GM18873 (cell line): ENCODE data around the gene EPGN.

ENCODE experiments used
- ATAC-seq: cut with Tn5 transposase; IDR thresholded peaks from one replicate; pipeline ENCODE4 v1.9.1; 2021; ENCODE audit warnings: mild to moderate bottlenecking, moderate library complexity, moderate number of reproducible peaks; ENCODE audit not compliant: unreplicated experiment, low FRiP score

EPGN gene, protein sequence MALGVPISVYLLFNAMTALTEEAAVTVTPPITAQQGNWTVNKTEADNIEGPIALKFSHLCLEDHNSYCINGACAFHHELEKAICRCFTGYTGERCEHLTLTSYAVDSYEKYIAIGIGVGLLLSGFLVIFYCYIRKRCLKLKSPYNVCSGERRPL

GRCh38 chr4:74308215-74308614 lies at the start of gene EPGN:
Gene EPGN (plus strand): TSS chr4:74308470. CDS start chr4:74308534, 64 bp downstream.
- ATAC-seq = no peak

DNA sequence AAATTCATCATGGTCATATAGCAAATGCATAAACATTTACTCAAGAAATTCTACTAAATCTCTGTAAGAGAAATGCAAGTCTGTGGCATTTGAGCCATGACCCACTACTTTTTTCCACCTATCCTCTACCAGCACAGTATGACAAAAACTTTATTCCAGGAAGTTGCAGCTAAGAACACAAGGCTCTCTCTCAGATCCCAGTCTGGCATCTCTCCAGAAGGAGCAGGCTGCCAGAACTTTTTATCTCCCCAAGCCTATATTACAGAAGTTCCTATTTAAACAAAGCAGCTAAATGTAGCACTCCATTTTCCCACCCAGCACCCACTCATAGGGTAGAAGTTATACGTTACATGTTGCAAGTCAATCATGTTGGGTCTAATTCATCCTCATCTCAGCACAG lies 49.3 kb upstream of the EPGN start:
- no peak for ATAC-seq

- ATAC-seq = no peak
Measured at GRCh38 chr4:74260036-74260435, 48.2 kb upstream of the EPGN start.

GRCh38 chr4:74262522-74262921 lies 45.7 kb upstream of the EPGN start:
- ATAC-seq = no peak

DNA sequence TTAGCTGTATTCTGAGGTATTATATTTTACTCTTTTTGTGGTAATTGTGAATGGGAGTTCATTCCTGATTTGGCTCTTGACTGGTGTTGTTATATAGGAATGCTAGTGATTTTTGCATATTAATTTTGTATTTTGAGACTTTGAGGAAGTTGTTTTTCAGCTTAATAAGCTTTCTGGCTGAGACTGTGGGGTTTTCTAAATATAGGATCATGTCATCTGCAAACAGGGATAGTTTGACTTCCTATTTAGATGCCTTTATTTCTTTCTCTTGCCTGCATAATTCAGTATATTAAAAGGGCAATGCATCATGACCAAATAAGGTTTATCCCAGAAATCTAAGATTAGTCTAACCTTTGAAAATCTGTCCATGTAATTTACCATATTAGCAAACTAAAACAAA lies 44.7 kb upstream of the EPGN start:
- ATAC-seq = no peak

DNA sequence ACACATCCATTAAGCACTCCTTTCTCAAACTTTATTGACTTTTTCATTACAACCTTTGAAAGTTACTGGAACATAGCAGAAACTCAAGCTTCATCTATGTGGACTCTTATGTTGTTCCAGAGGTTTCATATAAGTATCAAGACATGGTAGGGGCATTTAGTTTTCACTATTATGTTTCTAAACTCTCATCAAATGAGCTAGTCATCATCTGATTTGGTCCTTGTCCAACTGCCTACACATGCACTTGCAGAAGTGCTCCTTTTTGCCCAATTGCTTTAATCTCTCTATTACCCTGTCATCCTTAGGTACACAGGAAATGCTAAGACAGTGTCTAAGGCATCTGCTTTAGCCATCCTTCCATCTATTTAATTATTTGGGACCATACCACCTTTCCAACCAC lies 42.2 kb upstream of the EPGN start:
- ATAC-seq = no peak

GRCh38 chr4:74267998-74268606 lies 40.2 kb upstream of the EPGN start:
- ATAC-seq = no peak

DNA sequence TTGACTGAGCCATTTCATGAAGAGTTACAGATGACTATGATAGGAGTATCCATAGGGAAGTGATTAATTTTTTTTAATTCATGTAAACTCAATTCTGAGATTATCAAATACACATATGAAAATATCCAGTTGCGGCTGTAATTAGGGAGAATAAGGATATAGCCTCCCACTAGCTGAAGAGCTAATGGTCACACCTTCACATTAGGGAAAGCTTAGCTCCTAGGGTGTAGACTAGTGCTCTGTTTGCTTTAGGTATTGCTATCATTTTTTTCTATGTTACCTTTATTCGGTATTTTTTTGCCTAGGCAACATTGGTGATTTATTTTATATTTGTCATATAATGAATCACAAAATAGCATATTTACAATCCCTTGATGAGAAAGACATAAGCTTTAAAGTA lies 39.6 kb upstream of the EPGN start:
- no peak for ATAC-seq

DNA sequence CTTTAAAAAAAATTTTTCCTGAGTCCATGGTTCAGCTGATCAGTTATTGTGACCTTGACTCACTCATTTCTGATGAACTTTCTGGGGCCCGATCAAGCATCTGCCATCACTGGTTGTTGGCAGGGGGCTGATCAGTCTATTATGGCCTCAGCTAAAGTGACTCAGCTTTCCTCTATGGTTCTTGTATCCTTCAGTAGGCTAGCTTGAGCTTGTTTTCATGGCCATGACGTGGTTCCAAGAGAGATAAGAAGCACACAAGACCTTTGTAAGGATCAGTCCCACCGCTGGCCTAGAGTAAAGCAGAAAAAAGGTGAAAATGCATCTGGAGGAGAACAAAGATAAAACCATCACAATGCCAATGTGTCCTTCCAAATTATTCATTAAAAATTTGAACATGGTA lies 29.8 kb upstream of the EPGN start:
- ATAC-seq = no peak

- no peak for ATAC-seq
Measured at GRCh38 chr4:74279716-74280115, 28.6 kb upstream of the EPGN start.

DNA sequence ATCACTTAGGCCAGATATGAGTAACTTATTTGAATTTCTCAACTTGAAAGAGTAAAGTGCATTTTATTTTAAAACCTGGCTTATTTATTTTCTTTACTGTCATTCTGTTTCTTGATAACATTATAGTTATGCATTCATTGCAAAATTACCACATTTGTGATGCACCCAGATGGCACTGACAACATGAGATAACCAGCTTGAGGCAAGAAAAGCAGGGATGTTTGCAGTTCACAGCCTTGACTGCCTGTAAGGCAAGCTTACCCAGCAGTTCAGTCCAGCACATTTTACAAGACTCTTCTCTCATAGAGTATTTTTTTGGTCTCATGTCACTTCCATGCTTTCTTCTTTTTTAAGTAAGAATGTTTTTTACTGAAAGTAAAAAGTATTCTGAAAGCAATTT lies 25.3 kb upstream of the EPGN start:
- ATAC-seq = no peak

- ATAC-seq = no peak
Measured at GRCh38 chr4:74283614-74284013, 24.7 kb upstream of the EPGN start.

- no peak for ATAC-seq
Measured at GRCh38 chr4:74284053-74284452, 24.2 kb upstream of the EPGN start.

GRCh38 chr4:74287164-74287563 lies 21.1 kb upstream of the EPGN start:
- no peak for ATAC-seq

GRCh38 chr4:74287791-74288190 lies 20.5 kb upstream of the EPGN start:
- no peak for ATAC-seq

- ATAC-seq = no peak
Measured at GRCh38 chr4:74291471-74291870, 16.8 kb upstream of the EPGN start.

GRCh38 chr4:74292111-74292870 lies 16.0 kb upstream of the EPGN start:
- no peak for ATAC-seq

GRCh38 chr4:74293558-74293957 lies 14.7 kb upstream of the EPGN start:
- ATAC-seq = no peak

DNA sequence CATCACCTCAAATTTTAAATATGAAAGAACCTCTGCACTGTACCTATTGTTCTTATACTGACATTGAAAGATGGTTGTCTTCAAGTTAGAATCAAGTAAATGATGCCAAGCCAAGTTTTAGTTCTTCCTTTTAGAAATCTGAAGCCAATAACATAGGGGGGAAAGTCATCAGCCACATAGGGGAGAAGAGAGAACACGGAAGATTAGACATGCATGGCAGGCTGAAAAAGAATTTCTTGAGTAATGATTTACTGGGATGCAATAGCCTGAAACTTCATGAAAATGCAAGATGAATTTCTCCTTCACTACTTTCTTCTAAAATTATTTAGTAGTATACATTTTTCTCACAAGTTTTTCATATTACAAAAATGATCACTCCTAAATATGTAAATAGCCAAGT lies 13.6 kb upstream of the EPGN start:
- no peak for ATAC-seq

- no peak for ATAC-seq
Measured at GRCh38 chr4:74297539-74297938, 10.7 kb upstream of the EPGN start.

- no peak for ATAC-seq
Measured at GRCh38 chr4:74304095-74304625, 4.1 kb upstream of the EPGN start.

DNA sequence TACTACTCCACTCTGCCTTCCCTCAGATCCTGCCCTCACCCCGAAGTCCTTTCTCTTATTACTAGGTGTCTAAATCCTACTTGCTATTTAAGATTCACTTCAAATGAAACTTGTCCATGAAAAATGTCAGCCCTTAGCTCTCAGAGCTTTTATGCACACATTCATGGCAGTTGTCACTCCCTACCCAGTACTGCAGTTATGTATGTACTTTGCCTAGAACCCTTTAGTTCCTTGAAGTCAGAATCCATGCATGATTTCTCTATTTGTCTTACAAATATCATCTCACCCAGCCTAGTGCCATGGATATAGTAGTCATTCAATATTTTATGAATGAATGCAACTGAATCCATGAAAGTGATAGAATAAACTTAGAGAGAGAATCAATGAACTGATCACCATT lies 3.3 kb upstream of the EPGN start:
- no peak for ATAC-seq
